Kidney (tissue), 14 donors: ENCODE results near the gene SLC5A9. TPM values are rescaled to one million over a fixed set of nuclear protein-coding genes. Genes with fewer than 3 reads are reported as not detected.

Experiments
- DNase-seq, 5 donors: peaks; one replicate each; pipeline ENCODE4 v3.0.0-alpha.2; 2013 to 2020
- FAIRE-seq: peaks from 2 replicates; lab custom pipeline; 2012; peaks lifted over from hg19 to GRCh38; lab: Jason Lieb, UNC
- H3K27ac ChIP-seq, 2 donors: one replicate each; pipeline ENCODE4 v1.7.0; 2013; ENCODE audit warnings: low read depth in 2 of 2, low read length in 2 of 2, inconsistent platforms in 1 of 2
- H3K27me3 ChIP-seq: one replicate; pipeline ENCODE4 v1.7.1; 2013; ENCODE audit warnings: low read length, inconsistent platforms; ENCODE audit not compliant: control insufficient read depth, insufficient read depth
- H3K36me3 ChIP-seq, 3 donors: one replicate each; pipeline versions ENCODE4 v1.7.0 to v1.7.1; 2013; ENCODE audit warnings: low read length in 3 of 3, control low read depth in 1 of 3, inconsistent platforms in 1 of 3; ENCODE audit not compliant: insufficient read depth in 3 of 3, control insufficient read depth in 2 of 3
- H3K4me1 ChIP-seq, 3 donors: one replicate each; pipeline versions ENCODE4 v1.7.0 to v1.7.1; 2013; ENCODE audit warnings: low read length in 3 of 3, inconsistent platforms in 1 of 3, low read depth in 1 of 3; ENCODE audit not compliant: control insufficient read depth in 2 of 3, insufficient read depth in 2 of 3
- H3K4me3 ChIP-seq, 3 donors: one replicate each; pipeline versions ENCODE4 v1.7.0 to v1.8.1; 2013; ENCODE audit warnings: low read length in 3 of 3, control low read depth in 1 of 3, inconsistent platforms in 1 of 3
- H3K9ac ChIP-seq, 3 donors: one replicate each; pipeline versions ENCODE4 v1.7.0 to v1.7.1; 2013; ENCODE audit warnings: low read length in 3 of 3, control low read depth in 1 of 3, inconsistent platforms in 1 of 3
- H3K9me3 ChIP-seq, 3 donors: one replicate each; pipeline versions ENCODE4 v1.7.0 to v1.7.1; 2013; ENCODE audit warnings: low read length in 3 of 3, control low read depth in 1 of 3, inconsistent platforms in 1 of 3; ENCODE audit not compliant: control insufficient read depth in 2 of 3, insufficient read depth in 1 of 3
- intact Hi-C: fragments of 100-400 bp; cut with DNase I; formaldehyde crosslinking; loops from one replicate; pipeline ENCODE4 v1.11.1; 2022
- polyA plus RNA-seq: library from polyadenylated mRNA; stranded (reverse); fragments of 350-450 nt; fragmentation: Illumina TruSeq; extraction: RNeasy Lipid Tissue Mini Kit (QIAGEN cat#74804); gene quantifications from one replicate; pipeline ENCODE4 v1.2.3, GENCODE V29; 2014; ENCODE audit warnings: low read depth, low replicate concordance; ENCODE audit not compliant: insufficient read depth
- total RNA-seq: library from RNA; stranded (reverse); fragmentation: NEBNext Ultra II Directional; extraction: Animal tissue kit (Norgen Biotek cat#: 25700); gene quantifications from one replicate; pipeline ENCODE4 v1.2.1, GENCODE V29; 2021
- TF ChIP-seq, protein P1 (sequence below): IDR thresholded peaks from 3 replicates; pipeline ENCODE4 v1.5.1; 2012; ENCODE audit warnings: mild to moderate bottlenecking, moderate library complexity, borderline replicate concordance; ENCODE audit not compliant: insufficient read depth; ENCODE audit errors: extremely low read depth
- donor health status: control.
- donor health status: control.
- donor health status: control.
- donor health status: control.
- donor health status: control.
- donor health status: DM: yes; HTN: yes; CAD: no.
- donor health status: Normal renal cell carcinoma (clear cell type).

SLC5A9 gene
- total and polyA plus RNA-seq, 2 donors from 2014 or later = 2.3 to 4.4 TPM

- FAIRE-seq (no peak), DNase-seq (no peak)
- no peak overlapping the region for H3K27ac ChIP-seq
- intact Hi-C loops = no loop called here
- H3K4me3 ChIP-seq = no peak overlapping the region
- TF ChIP-seq, protein P1, sequence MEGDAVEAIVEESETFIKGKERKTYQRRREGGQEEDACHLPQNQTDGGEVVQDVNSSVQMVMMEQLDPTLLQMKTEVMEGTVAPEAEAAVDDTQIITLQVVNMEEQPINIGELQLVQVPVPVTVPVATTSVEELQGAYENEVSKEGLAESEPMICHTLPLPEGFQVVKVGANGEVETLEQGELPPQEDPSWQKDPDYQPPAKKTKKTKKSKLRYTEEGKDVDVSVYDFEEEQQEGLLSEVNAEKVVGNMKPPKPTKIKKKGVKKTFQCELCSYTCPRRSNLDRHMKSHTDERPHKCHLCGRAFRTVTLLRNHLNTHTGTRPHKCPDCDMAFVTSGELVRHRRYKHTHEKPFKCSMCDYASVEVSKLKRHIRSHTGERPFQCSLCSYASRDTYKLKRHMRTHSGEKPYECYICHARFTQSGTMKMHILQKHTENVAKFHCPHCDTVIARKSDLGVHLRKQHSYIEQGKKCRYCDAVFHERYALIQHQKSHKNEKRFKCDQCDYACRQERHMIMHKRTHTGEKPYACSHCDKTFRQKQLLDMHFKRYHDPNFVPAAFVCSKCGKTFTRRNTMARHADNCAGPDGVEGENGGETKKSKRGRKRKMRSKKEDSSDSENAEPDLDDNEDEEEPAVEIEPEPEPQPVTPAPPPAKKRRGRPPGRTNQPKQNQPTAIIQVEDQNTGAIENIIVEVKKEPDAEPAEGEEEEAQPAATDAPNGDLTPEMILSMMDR = no peak
- peaks cover 0 to 3% (median 0%) of the 10 kb centered on the region in 3 donors for H3K4me1 ChIP-seq
- H3K27me3 ChIP-seq = no peaks in the 10 kb centered on the region
- peaks cover 0 to 10% (median 0%) of the 10 kb centered on the region in 3 donors for H3K9me3 ChIP-seq
- no peak overlapping the region for H3K9ac ChIP-seq
- no peaks in the 10 kb centered on the region for H3K36me3 ChIP-seq
Observed at GRCh38 chr1:48187969-48188563, 34.5 kb upstream of the SLC5A9 start.

DNA sequence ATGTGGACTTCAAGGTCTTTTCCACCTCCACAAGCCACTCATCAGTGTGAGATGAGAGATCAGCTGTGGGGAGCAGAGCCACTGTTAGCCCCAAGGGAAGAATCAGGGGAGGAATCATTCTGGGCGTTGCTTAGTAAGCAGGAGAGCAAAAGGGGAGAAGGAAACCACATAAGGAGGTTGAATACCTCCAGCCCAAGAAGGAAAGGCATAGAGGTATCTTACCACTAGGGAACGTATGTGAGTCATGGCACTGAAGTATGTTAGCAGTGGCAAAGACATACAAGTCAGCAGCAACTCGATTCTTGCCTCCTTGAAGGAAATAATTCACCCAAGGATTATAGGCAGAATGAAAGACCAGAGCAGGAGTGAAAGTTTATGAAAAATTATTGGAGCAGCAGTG lies 31.6 kb upstream of the SLC5A9 start:
- no peak overlapping the region for H3K4me3 ChIP-seq
- peaks cover 0 to 3% (median 0%) of the 10 kb centered on the region in 3 donors for H3K4me1 ChIP-seq
- no peak overlapping the region for H3K9ac ChIP-seq
- DNase-seq (no peak), FAIRE-seq (no peak)
- H3K9me3 ChIP-seq = peaks cover 0 to 10% (median 0%) of the 10 kb centered on the region in 3 donors
- H3K36me3 ChIP-seq = no peaks in the 10 kb centered on the region
- no peaks in the 10 kb centered on the region for H3K27me3 ChIP-seq
- H3K27ac ChIP-seq = no peak overlapping the region
- TF ChIP-seq, protein P1 = no peak
- intact Hi-C loops = no loop called here

GRCh38 chr1:48194801-48195200 lies 27.7 kb upstream of the SLC5A9 start:
- no peak for DNase-seq
- Histone ChIP-seq H3K9me3 (no peaks in the 10 kb centered on the region), H3K4me3 (no peak overlapping the region), H3K9ac (no peak overlapping the region), H3K27ac (no peak overlapping the region), H3K36me3 (no peaks in the 10 kb centered on the region), H3K4me1 (no peaks in the 10 kb centered on the region), H3K27me3 (no peaks in the 10 kb centered on the region)
- TF ChIP-seq, protein P1 = no peak
- intact Hi-C loops = no loop called here
- FAIRE-seq = no peak

- no peaks in the 10 kb centered on the region for H3K9me3 ChIP-seq
- H3K27me3 ChIP-seq = no peaks in the 10 kb centered on the region
- no peak overlapping the region for H3K27ac ChIP-seq
- TF ChIP-seq, protein P1 = no peak
- no peak overlapping the region for H3K9ac ChIP-seq
- no peaks in the 10 kb centered on the region for H3K36me3 ChIP-seq
- intact Hi-C loops = no loop called here
- H3K4me1 ChIP-seq = no peaks in the 10 kb centered on the region
- no peak for DNase-seq
- FAIRE-seq = no peak
- no peak overlapping the region for H3K4me3 ChIP-seq
Observed at GRCh38 chr1:48196237-48196636, 26.3 kb upstream of the SLC5A9 start.
